ENCODE data around the gene SNX8. TPM values are rescaled to one million over a fixed set of nuclear protein-coding genes. Genes with fewer than 3 reads are reported as not detected.

The SNX8 gene
- total and polyA plus RNA-seq, 2 of the 8 experiments (the other 6 are each of a cell fraction or from before 2014, with no cell fraction given): 46.2 to 70.8 TPM

DNA sequence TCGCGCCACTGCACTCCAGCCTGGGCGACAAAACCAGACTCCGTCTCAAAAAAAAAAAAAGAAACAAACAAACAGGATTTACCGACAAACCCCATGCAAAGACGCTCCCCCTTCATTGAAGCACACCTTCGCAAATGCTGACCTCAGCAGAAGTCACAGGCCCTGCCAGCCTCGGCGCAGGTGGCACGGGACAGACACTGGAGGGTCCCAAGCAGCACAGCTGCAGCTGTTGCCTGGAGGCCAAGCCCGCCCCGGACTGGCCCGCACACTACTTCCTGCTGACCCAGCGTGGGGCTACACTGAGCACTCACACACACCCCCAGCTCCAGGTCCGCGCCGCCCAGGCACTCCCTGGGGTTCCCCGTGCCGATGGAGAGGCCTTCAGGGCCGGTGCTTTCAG, 31.2 kb downstream of the SNX8 start:
- Histone ChIP-seq H2AFZ (ENCODE audit: low read length) (no peak overlapping the region), H2BK15ac (ENCODE audit: low read length) (no peak overlapping the region), H3K27me3 (replicated peaks in 1 of 4; ENCODE audit: control insufficient read depth in 3 of 4, extremely low read depth in 1 of 4, insufficient read depth in 3 of 4, low read length in 3 of 4) (no peaks in the 10 kb centered on the region), H3K23me2 (ENCODE audit: low read depth, low read length) (no peaks in the 10 kb centered on the region; the same call in 1 of the 2 replicates), H3K14ac (ENCODE audit: insufficient read length) (no peak overlapping the region), H3K79me2 (ENCODE audit: control insufficient read depth in 1 of 2, insufficient read depth in 2 of 2, low read length in 2 of 2) (peaks cover 0 to 15% of the 10 kb centered on the region in 2 experiments; a peak in 1 of 4 replicates), H3K27ac (ENCODE audit: low read depth, low read length) (no peak overlapping the region), H3K4me3 (ENCODE audit: extremely low read depth in 1 of 4, insufficient read depth in 2 of 4, low read depth in 3 of 4, low read length in 4 of 4) (no peak overlapping the region), H3K4ac (replicated peaks; ENCODE audit: insufficient read length, low read depth, low read length) (no peak overlapping the region), H3K36me3 (ENCODE audit: control insufficient read depth in 2 of 4, insufficient read depth in 4 of 4, low read length in 3 of 4) (no peaks in the 10 kb centered on the region), H4K5ac (ENCODE audit: insufficient read length, low read depth, low read length) (no peak overlapping the region), H3K9ac (replicated peaks in 1 of 4; ENCODE audit: extremely low read depth in 1 of 4, low read depth in 3 of 4, low read length in 3 of 4) (no peak overlapping the region), H3K56ac (replicated peaks; ENCODE audit: insufficient read length, low read depth, low read length) (no peak overlapping the region), H3K9me3 (ENCODE audit: insufficient read depth in 2 of 2, low read depth in 1 of 2, low read length in 1 of 2) (no peaks in the 10 kb centered on the region), H2BK12ac (ENCODE audit: low read depth, low read length) (no peak overlapping the region), H2BK120ac (replicated peaks; ENCODE audit: low read depth, low read length) (no peak overlapping the region), H2BK5ac (ENCODE audit: low read depth, low read length) (peak overlapping the region; percentile 73; the same call in 1 of the 2 replicates), H2AK5ac (ENCODE audit: low read depth, low read length) (no peak overlapping the region), H4K20me1 (replicated peaks in 1 of 2; ENCODE audit: control insufficient read depth in 1 of 2, insufficient read depth in 2 of 2, low read length in 2 of 2) (peaks cover 0 to 8% of the 10 kb centered on the region in 2 experiments), H3K18ac (ENCODE audit: extremely low read depth, low read length) (no peak overlapping the region; the same call in 1 of the 2 replicates), H3K4me1 (replicated peaks in 1 of 4; ENCODE audit: control insufficient read depth in 3 of 4, insufficient read depth in 4 of 4, low read length in 3 of 4) (peaks cover 0 to 10% (median 2%) of the 10 kb centered on the region in 4 experiments; a peak in 4 of 7 replicates), H3K79me1 (ENCODE audit: low read depth, low read length) (no peaks in the 10 kb centered on the region; the same call in 1 of the 2 replicates), H3K4me2 (ENCODE audit: insufficient read depth in 1 of 2, low read depth in 2 of 2, low read length in 2 of 2) (no peak overlapping the region), H3K23ac (ENCODE audit: insufficient read length) (no peak overlapping the region), H2BK20ac (ENCODE audit: low read length) (no peak overlapping the region), H4K8ac (ENCODE audit: extremely low read depth, insufficient read depth, low read length) (no peak overlapping the region), H4K91ac (replicated peaks; ENCODE audit: insufficient read length, low read length) (no peak overlapping the region)
- POLR2A ChIA-PET (ENCODE audit: partially characterized antibody): interaction anchor here (1.1 to 1.6 kb wide), 3 partner anchors 13 to 76 kb away, joined by 3 read pairs; no protein-coding TSS in a partner anchor
- 92% methylated on average over 16 of the region's 20 CpGs; no CpG with 5 or more reads in 1 of the 2 experiments for WGBS, 2 experiments (ENCODE audit: extremely low coverage in 1 of 2, insufficient coverage in 1 of 2, insufficient read length in 1 of 2, insufficient replicate concordance in 2 of 2, low coverage in 1 of 2, low lambda C conversion rate in 2 of 2, missing lambda C conversion rate in 1 of 2)
- FAIRE-seq: no peak
- CTCF ChIA-PET (ENCODE audit: partially characterized antibody): interaction anchor here (0.9 to 1.3 kb wide), 4 partner anchors 10 to 65 kb away, joined by 3 read pairs; no protein-coding TSS in a partner anchor
- peak; percentile 67; the same call in 1 of the 2 replicates for TF ChIP-seq MAFK (IDR thresholded peaks at IDR 0.05; ENCODE audit: low read depth, low read length)
- TF ChIP-seq SIRT6 (IDR thresholded peaks at IDR 0.05; ENCODE audit: low read length): no peak
- no peak for TF ChIP-seq RNF2 (IDR thresholded peaks at IDR 0.05; ENCODE audit: borderline replicate concordance, low read depth, low read length, missing control alignments, poor library complexity, severe bottlenecking)
- no peak for TF ChIP-seq SIX5 (IDR thresholded peaks at IDR 0.05; ENCODE audit: low read depth, low read length)
- no peak for DNase-seq (ENCODE audit: low read depth in 1 of 2, low spot score in 2 of 2)
